Measurements from ENCODE around the gene PCDH1. TPM values are rescaled to one million over a fixed set of nuclear protein-coding genes. Genes with fewer than 3 reads are reported as not detected.

Gene PCDH1
- total and polyA plus RNA-seq, 2 of the 13 experiments (the other 11 are each of a cell fraction or from before 2014, with no cell fraction given): 0.11 to 0.83 TPM

- 0 out of 2 replicates have a peak, but pooled peaks have one; percentile 29 for TF ChIP-seq ARNT2 (CRISPR knock-in tag; IDR thresholded peaks at IDR 0.05; ENCODE audit: low read depth)
- TF ChIP-seq ZFY (CRISPR knock-in tag; IDR thresholded peaks at IDR 0.05): peak; percentile 13; the same call in 1 of the 2 replicates
- TF ChIP-seq, protein P1, sequence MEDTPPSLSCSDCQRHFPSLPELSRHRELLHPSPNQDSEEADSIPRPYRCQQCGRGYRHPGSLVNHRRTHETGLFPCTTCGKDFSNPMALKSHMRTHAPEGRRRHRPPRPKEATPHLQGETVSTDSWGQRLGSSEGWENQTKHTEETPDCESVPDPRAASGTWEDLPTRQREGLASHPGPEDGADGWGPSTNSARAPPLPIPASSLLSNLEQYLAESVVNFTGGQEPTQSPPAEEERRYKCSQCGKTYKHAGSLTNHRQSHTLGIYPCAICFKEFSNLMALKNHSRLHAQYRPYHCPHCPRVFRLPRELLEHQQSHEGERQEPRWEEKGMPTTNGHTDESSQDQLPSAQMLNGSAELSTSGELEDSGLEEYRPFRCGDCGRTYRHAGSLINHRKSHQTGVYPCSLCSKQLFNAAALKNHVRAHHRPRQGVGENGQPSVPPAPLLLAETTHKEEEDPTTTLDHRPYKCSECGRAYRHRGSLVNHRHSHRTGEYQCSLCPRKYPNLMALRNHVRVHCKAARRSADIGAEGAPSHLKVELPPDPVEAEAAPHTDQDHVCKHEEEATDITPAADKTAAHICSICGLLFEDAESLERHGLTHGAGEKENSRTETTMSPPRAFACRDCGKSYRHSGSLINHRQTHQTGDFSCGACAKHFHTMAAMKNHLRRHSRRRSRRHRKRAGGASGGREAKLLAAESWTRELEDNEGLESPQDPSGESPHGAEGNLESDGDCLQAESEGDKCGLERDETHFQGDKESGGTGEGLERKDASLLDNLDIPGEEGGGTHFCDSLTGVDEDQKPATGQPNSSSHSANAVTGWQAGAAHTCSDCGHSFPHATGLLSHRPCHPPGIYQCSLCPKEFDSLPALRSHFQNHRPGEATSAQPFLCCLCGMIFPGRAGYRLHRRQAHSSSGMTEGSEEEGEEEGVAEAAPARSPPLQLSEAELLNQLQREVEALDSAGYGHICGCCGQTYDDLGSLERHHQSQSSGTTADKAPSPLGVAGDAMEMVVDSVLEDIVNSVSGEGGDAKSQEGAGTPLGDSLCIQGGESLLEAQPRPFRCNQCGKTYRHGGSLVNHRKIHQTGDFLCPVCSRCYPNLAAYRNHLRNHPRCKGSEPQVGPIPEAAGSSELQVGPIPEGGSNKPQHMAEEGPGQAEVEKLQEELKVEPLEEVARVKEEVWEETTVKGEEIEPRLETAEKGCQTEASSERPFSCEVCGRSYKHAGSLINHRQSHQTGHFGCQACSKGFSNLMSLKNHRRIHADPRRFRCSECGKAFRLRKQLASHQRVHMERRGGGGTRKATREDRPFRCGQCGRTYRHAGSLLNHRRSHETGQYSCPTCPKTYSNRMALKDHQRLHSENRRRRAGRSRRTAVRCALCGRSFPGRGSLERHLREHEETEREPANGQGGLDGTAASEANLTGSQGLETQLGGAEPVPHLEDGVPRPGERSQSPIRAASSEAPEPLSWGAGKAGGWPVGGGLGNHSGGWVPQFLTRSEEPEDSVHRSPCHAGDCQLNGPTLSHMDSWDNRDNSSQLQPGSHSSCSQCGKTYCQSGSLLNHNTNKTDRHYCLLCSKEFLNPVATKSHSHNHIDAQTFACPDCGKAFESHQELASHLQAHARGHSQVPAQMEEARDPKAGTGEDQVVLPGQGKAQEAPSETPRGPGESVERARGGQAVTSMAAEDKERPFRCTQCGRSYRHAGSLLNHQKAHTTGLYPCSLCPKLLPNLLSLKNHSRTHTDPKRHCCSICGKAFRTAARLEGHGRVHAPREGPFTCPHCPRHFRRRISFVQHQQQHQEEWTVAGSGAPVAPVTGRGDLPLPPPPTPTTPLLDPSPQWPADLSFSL (CRISPR knock-in tag; IDR thresholded peaks at IDR 0.05): peak; percentile 88
- TF ChIP-seq, protein P2, sequence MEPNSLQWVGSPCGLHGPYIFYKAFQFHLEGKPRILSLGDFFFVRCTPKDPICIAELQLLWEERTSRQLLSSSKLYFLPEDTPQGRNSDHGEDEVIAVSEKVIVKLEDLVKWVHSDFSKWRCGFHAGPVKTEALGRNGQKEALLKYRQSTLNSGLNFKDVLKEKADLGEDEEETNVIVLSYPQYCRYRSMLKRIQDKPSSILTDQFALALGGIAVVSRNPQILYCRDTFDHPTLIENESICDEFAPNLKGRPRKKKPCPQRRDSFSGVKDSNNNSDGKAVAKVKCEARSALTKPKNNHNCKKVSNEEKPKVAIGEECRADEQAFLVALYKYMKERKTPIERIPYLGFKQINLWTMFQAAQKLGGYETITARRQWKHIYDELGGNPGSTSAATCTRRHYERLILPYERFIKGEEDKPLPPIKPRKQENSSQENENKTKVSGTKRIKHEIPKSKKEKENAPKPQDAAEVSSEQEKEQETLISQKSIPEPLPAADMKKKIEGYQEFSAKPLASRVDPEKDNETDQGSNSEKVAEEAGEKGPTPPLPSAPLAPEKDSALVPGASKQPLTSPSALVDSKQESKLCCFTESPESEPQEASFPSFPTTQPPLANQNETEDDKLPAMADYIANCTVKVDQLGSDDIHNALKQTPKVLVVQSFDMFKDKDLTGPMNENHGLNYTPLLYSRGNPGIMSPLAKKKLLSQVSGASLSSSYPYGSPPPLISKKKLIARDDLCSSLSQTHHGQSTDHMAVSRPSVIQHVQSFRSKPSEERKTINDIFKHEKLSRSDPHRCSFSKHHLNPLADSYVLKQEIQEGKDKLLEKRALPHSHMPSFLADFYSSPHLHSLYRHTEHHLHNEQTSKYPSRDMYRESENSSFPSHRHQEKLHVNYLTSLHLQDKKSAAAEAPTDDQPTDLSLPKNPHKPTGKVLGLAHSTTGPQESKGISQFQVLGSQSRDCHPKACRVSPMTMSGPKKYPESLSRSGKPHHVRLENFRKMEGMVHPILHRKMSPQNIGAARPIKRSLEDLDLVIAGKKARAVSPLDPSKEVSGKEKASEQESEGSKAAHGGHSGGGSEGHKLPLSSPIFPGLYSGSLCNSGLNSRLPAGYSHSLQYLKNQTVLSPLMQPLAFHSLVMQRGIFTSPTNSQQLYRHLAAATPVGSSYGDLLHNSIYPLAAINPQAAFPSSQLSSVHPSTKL (CRISPR knock-in tag; IDR thresholded peaks at IDR 0.05): no peak
- TF ChIP-seq ZNF274 (CRISPR knock-in tag; IDR thresholded peaks at IDR 0.05): peak; percentile 23
- TF ChIP-seq, protein P3, sequence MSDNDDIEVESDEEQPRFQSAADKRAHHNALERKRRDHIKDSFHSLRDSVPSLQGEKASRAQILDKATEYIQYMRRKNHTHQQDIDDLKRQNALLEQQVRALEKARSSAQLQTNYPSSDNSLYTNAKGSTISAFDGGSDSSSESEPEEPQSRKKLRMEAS (IDR thresholded peaks at IDR 0.05): peak; percentile 32; the same call in 1 of the 2 replicates
- no peak for TF ChIP-seq ZNF251 (CRISPR knock-in tag; IDR thresholded peaks at IDR 0.05)
- TF ChIP-seq XBP1 (CRISPR knock-in tag; IDR thresholded peaks at IDR 0.05): no peak
- 0 out of 2 replicates have a peak, but pooled peaks have one; percentile 27 for TF ChIP-seq SOX5 (CRISPR knock-in tag; IDR thresholded peaks at IDR 0.05; ENCODE audit: borderline replicate concordance)
- 0 out of 2 replicates have a peak, but pooled peaks have one; percentile 37 for TF ChIP-seq HDAC2 (CRISPR knock-in tag; IDR thresholded peaks at IDR 0.05)
- peak; percentile 13; the same call in 1 of the 2 replicates for TF ChIP-seq ZNF788 (CRISPR knock-in tag; IDR thresholded peaks at IDR 0.05; ENCODE audit: borderline replicate concordance)
- TF ChIP-seq, protein P4, sequence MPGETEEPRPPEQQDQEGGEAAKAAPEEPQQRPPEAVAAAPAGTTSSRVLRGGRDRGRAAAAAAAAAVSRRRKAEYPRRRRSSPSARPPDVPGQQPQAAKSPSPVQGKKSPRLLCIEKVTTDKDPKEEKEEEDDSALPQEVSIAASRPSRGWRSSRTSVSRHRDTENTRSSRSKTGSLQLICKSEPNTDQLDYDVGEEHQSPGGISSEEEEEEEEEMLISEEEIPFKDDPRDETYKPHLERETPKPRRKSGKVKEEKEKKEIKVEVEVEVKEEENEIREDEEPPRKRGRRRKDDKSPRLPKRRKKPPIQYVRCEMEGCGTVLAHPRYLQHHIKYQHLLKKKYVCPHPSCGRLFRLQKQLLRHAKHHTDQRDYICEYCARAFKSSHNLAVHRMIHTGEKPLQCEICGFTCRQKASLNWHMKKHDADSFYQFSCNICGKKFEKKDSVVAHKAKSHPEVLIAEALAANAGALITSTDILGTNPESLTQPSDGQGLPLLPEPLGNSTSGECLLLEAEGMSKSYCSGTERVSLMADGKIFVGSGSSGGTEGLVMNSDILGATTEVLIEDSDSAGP (CRISPR knock-in tag; IDR thresholded peaks at IDR 0.05; ENCODE audit: borderline replicate concordance): peak; percentile 58; the same call in 1 of the 2 replicates
- peak; percentile 81; the same call in 1 of the 2 replicates for TF ChIP-seq EZH2 (conservative IDR thresholded peaks at IDR 0.05; ENCODE audit: low read depth, low read length)
- TF ChIP-seq ZNF768 (CRISPR knock-in tag; IDR thresholded peaks at IDR 0.05): peak; percentile 38; the same call in 1 of the 2 replicates
- TF ChIP-seq ZNF275 (CRISPR knock-in tag; IDR thresholded peaks at IDR 0.05; ENCODE audit: borderline replicate concordance): no peak
Measured at GRCh38 chr5:141878711-141879425, 658 bp upstream of the PCDH1 start (continued).
